Spleen (tissue), 7 donors: ENCODE results near the gene KRTAP4-8.

Experiments
- CTCF ChIP-seq, 11 experiments: fragments of 200-600 bp in 7 of 11; fragments of 450-650 bp in 4 of 11; sonication (generic) in 4 of 11; IDR thresholded peaks in 8 of 11; conservative IDR thresholded peaks in 3 of 11; 1 replicate in 7 of 11; 2 replicates in 4 of 11; pipeline versions ENCODE4 v1.4.0 to v1.8.0; 2016 to 2021; ENCODE audit warnings: antibody characterized with exemption in 11 of 11, inconsistent platforms in 4 of 11, mild to moderate bottlenecking in 1 of 11
- POLR2AphosphoS5 ChIP-seq, 3 donors: sonication (generic); formaldehyde crosslinking; IDR thresholded peaks; one replicate each; pipeline ENCODE4 v1.5.1; 2017; ENCODE audit warnings: antibody characterized with exemption in 3 of 3
- donor health status: DM: no; HTN: no; CAD: no; lungs with moderate emphysema.
- donor health status: DM: no; HTN: no; CAD: no.
- donor health status: DM: no; HTN: no; CAD: no.

GRCh38 chr17:41116297-41116696 is 18.4 kb upstream of the KRTAP4-8 start:
- no peak for TF ChIP-seq CTCF (IDR thresholded peaks at IDR 0.05 in 8 of 11, conservative IDR thresholded peaks at IDR 0.05 in 3 of 11)
- no peak for TF ChIP-seq POLR2AphosphoS5 (IDR thresholded peaks at IDR 0.05)
